GM19025 (cell line): ENCODE data around the gene ITPR2.
A peak's percentile ranks its signal among the peaks of the same experiment; 100 is the strongest.
"Not testable (repeated sequence)": the region's sequence is repeated elsewhere in the genome, so short reads cannot be mapped to it uniquely, and the experiment has no call there.

ENCODE experiments used
- ATAC-seq: cut with Tn5 transposase; IDR thresholded peaks from one replicate; pipeline ENCODE4 v1.9.1; 2021; ENCODE audit warnings: mild to moderate bottlenecking, low read depth, moderate library complexity; ENCODE audit not compliant: unreplicated experiment

ITPR2 gene

DNA sequence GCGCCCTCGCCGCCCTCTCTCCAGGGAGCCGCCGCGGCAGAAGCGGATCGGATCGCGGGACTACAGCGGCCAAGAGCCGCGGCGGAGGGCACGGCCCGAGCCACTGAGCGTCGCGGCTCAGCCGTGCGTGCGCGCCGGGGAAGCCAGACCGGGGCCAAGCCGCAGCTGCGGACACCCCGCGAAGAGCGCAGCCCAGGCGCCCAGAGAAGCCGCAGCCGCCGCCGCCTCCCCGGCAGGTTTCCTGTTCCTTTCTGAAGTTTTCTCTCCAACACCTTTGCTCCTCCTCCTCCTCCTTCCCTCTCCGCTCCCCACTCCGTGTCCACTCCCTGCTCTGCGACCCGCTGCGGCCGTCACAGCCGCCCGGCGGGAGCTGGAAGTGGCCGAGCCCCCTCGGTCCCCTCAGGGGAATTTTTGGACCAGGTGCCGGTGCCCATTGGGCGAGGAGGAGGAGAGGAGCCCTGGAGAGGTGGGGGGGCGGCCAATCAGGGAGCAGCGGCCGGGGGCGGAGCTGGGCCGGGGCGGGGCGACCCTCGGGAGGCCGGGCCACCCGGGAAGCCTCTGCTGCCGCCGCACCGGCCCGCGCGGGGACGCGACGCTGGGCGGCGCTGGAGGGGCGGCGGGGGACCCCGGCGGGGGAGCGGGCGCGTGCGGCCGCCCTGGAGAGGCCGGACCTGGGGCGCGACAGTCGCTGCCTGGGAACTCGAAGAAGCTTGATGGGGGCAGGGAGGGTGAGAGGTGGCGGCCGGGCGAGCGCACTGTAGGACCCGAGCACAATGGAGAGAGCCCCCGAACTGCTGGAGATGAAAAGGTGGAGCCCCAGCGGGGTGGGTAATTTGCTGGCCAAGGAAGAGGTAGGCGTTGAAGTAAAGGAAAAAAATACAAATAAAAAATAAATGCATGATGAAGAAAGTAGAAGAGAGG lies at the start of gene ITPR2:
ITPR2 (minus strand) TSS at position 373 of the 921 bp plus-strand sequence. CDS start 413 bp downstream, outside the sequence.
- ATAC-seq: peak; percentile 75

DNA sequence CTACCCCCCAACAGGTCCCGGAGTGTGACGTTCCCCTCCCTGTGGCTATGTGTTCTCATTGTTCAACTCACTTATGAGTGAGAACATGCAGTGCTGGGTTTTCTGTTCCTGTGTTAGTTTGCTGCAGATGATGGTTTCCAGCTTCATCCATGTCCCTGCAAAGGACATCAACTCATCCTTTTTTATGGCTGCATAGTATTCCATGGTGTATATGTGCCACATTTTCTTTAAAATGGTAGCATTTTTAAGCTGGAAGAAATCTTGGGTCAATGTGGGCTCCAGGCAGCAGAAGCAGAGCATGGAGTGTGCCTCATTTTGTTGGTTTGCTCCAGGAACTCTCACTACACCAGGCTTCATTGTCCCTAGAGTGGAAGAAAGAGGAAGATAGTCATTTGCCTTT lies 47.6 kb upstream of the ITPR2 start:
- ATAC-seq: no peak

DNA sequence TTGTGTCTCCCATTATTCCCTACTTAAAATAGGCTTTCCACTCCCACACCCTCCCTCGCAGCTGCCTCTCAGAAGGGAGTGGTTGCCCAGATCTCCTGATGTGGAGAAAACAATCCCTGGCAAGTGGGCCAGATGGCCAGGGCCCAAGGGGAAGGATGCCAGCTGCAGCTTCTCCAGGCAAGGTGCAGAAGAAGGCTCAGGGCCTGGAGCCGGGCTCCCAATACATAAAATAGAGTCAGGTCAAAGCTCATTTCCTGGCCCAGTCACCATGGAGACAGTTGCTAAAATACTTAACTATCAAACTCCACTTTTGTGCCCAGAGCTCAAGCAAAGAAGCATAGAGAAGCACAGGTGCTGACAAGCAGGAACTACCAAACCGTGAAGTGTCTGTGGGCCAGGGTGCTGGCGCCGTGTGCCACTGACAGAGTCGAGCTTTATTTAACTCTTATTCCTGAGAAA lies 45.7 kb upstream of the ITPR2 start:
- peak; percentile 56 for ATAC-seq

DNA sequence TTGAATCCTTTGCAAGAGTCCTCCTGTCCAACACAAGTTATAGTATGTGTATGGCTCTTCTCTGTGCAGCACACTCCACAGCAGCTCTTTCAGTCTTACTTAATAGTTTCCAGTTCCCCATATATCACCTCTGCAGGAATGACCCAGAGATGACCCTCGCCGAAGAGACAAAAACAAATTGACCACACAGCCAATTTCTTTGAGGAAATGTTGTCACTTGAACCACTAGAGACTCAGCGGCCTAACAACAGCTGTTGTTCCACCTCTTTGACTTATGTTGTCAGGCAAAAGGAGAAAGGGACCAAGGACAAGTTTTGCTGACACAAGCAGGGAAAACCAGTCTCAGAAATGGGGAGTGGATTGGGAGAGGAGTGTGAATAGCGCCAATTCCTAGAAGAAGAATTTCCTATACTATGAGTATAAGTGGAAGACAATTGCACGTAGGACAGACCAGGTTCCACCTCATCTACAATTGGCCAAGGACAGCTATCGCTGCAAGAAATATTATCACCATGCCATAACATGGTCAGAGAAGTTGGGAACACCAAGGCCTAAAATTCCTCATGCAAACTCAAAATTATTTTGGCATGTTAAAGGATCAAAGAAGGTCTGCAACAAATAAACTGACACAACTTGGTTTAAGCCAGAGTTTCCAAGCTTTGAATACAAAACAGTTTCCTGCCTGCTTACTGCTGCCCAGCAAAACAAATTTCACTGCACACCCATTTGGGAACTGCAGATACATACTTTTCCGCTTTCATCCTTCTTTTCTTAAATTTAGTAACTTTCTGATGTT lies 41.7 kb upstream of the ITPR2 start:
- ATAC-seq: peak; percentile 59

DNA sequence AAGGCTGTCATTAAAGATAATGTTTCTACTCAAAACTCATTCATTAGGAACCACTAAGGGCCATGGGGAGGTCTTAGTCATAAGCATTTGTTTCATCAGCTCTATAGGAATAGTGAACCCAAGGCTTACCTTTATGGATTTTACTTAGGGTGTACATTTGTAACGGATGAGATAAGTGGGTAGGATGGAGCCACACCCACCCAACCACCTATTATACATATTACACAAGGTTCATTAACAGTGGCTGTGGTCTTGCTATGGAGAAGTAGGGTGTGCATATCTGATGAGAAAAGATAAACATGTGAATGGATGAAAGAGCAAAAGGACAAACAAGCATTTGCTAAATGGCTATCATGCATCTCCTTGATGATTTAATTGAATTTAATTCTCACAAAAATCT lies 39.6 kb upstream of the ITPR2 start:
- no peak for ATAC-seq

DNA sequence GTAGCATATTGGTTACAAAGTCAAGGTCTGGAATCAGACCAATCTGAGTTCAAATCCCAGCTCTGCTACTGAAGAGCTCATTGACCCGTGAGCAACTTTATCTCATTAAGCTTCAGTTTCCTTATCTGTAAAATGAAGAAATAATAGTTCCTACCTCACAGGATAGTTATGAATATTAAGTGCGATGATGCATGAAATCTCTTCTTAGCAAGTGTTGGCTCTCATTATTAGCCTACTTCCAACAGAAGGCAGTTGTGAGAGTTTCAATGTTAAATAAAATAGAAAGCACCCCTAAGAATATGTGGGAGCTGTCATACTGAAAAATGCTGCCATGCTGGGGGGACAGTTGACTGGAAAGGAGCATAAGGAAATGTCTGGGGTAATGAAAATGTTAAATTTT lies 39.0 kb upstream of the ITPR2 start:
- ATAC-seq: no peak

DNA sequence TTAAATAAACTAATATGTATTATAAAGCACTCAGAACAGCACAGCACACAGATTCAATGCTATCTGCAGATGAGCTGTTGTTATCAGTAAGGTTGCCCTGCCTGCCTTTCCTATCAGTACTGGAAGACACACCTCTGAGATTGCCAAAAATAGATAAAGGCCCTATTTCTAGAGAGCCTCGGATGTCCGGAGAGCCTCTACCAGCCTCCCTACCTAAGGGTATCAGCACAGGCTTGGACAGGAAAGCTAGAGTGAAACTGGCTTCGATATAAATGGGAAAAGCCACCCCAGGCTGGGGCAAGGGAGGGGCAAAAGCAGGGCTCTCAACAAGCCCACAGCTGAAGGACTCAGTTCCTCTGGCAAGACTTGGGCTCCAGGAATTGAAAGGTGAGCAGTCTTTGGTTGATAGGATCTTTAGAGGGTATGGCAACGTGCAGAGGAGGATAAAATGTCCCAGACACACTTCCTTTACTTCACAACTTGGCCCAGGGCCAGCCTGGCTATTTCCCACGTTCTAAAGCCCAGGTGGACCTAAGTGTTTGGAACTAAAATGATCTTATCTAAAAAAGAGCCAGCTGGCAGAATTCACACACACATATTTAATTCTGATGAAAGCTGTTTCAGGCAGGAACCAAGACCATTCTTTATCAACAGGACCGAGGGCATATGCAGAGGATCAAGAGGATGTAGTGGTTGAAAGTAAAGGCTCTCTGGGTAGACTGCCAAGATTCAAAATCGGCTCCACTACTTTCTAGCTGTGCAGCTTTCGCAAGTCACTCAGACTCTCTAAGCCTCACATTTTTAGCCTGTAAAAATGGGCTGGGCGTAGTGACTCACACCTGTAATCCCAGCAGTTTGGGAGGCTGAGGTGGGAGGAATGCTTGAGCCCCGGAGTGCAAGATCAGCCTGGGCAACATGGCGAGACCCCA lies 37.8 kb upstream of the ITPR2 start:
- ATAC-seq: no peak

DNA sequence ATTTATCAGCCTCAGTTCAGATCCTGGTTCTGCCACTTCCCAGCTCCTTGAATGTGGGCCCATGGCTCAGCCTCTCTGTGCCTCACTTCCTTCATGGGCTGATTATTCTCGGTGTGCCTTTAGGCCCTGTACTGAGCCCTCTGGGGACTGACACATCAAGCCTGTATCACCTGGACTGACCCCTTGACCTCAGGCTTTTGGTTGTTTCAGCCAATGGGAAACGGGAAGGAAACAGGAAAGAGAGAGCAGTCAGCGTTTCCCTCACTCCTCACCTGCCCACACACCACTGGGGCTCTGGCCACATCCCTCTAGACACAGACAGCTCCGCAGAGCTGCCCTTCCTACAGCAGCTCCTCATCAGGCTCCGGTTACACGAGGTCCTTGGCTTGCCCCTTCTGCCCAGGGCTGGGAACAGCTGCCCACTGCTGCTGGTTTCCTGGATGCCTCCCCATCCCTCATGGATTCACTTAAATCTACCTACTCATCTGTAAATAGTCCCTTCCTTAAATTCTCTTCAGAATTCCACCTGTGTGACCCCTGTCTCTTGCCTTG lies 37.0 kb upstream of the ITPR2 start:
- ATAC-seq: no peak

DNA sequence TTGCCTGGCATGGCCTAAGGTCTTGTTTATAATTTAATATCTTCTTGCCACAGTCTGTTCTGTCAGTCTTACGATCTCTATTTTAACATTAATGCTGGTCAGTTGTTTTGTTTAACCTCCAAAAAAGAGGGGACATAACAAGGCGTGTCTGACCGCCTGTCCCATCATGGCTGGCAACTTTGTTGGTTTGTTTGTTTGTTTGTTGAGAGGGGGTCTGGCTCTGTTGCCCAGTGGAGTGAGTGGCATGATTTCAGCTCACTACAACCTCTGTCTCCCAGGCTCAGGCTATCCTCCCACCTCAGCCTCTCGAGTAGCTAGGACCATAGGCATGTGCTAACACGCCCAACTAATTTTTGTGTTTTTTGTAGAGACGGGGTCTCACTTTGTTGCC lies 36.1 kb upstream of the ITPR2 start:
- no peak for ATAC-seq

DNA sequence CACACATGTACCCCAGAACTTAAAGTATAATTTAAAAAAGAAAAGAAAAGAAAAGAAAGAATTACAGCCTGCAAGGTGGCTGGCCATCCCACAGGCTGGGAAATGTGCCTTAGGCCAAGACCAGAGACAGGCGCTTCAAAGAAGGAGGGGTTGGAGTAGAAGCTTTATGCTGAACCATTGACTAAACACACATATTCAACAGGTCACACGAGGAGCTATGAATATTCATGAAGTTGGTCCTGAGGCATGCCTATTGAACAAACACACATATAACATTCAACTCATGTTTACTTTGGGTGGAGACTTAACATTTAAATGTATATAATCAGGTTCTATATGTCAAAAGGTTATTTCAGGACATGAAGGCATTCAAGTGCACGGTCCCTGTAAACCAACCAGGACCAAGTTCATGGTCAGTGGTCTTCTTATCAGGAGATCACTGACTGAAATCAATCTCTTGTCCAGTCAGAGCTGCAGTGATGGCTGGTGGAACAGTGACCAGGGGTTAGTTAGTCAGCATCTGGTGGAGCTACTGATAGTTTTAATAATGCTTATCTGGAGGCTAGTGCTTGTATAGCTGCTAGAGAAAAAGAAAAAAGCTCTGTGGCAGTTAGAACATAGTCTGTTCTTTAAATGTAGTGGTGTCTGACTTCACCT lies 35.6 kb upstream of the ITPR2 start:
- ATAC-seq: no peak

DNA sequence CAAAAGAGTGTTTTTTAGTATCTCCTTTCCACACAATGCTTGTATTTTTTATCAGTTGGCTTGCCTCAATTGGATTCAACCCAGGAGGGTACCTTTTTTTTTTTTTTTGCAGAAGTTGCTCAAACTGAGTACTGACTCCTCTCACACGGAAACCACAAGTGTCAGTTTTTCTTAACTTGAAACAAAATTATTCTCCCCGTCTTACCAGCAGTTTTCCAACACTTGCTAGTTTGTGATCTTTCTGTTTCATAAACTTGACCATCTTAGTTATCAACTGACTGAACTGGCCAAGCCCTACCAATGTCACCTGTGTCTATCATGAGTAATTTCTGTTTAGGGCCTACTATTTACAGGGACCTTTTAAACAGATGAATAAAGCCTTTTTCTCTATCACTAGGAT lies 34.1 kb upstream of the ITPR2 start:
- ATAC-seq: peak; percentile 63

DNA sequence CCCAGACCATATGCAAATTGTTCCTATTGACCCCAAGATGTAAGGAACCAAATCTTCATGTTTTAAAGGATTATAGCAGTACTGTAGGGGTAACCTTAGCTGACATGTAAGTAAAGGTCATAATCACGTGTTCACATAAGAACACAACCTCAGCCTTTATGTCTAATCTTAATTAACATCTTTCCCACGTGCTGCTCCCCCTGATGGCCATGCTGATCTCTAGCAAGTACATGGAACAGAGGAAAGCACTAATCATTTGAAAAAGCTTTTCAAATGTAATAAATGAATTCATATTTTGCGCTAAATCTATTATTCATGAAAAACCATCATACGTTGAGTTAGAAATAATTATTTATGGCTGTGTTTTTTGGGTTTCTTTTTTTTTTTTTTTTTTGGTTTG lies 30.5 kb upstream of the ITPR2 start:
- ATAC-seq: no peak

DNA sequence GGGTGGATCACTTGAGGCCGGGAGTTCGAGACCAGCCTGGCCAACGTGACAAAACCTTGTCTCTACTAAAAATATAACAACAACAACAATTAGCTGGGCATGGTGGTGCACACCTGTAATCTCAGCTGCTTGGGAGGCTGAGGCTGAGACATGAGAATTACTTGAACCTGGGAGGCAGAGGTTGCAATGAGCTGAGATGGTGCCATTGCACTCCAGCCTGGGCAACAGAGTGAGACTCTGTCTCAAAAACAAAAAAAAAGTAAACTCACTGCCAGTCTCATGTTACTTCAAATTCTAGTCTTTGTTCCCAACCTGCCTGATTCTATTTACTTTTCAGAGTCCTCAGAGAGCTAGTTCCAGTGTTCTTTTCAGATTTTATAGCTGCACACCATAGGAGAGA lies 29.8 kb upstream of the ITPR2 start:
- not testable (repeated sequence) for ATAC-seq

DNA sequence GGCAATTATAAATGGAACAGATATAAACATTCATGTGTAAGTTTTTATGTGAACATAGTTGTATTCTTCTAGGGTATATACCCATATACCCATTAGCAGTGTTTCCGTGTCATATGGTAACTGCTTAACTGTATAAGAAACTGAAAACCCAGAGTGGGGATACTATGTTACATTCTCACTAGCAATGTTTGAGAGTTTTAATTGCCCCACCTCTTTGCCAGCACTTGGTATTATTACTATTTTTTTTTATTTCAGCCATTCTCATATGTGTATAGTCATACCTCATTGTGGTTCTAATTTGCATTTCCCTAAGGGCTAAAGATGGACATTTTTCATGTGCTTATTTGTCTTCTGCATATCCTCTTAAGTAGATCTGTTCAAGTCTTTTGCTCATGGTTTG lies 28.7 kb upstream of the ITPR2 start:
- ATAC-seq: no peak

DNA sequence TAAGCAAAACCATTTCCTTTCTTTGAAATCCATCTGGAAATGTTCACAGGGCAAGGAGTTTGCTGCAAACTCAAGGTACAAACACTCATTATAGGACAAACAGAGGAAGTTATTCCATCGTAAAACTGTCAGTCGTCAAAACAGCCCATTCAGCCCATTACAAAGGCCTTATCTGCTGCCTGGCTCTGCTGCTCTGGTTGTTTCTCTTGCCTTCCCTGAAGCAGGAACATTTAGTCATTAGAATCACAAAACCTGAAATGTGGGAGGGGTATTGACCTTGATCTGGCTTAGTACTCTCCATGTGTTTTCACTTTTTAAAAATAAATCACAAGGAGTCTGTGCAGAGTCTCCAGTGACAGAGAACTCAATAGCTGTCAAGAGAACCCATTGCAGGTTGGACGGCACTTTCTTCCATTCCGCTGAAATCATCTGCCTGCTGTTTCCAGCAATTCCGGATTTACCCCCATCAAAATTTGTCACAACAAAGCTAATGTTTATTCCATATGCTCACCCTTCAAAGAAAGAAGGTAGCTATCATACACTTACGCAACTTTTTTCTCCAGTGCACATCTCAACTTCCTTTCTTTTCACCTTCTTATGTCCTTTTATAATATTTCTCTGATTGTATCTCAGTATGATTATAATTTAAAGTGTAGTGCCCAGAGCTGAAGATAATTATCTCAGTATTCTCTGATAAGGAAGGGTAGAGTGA lies 24.6 kb upstream of the ITPR2 start:
- ATAC-seq: no peak

DNA sequence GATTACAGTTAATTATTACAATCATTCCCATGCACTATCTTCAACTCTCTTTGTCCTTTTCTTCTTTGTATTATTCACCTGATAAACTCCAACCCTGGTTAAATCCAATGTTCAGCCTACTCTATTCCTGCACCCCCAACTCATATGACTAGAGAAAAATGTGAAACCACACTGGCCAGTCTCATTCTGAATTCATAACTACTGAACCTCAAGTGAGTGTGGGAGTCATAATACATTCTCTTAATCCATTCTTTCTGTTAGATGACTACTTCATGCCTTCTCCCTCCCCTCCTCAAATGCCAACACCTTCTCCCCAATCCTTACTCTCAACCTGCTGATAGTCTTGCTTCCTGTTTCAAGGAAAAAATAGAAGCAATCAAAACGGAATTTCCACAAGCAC lies 22.3 kb upstream of the ITPR2 start:
- no peak for ATAC-seq

DNA sequence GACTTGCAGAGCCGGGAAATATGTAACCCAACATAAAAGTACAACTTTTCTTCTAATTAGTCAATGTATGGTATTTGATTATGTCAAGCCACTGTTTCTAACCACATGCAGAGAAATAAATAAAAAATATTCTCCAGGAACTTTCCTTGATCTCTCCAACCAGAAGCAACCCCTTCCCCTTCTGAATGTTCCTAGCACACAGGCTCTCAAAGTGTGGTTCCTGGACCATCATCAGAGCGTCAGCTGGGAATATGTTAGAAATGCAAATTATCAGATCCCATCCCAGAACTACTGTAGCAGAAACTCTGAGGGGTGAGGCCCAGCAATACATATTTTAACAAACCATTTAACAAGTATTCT lies 21.0 kb upstream of the ITPR2 start:
- no peak for ATAC-seq

DNA sequence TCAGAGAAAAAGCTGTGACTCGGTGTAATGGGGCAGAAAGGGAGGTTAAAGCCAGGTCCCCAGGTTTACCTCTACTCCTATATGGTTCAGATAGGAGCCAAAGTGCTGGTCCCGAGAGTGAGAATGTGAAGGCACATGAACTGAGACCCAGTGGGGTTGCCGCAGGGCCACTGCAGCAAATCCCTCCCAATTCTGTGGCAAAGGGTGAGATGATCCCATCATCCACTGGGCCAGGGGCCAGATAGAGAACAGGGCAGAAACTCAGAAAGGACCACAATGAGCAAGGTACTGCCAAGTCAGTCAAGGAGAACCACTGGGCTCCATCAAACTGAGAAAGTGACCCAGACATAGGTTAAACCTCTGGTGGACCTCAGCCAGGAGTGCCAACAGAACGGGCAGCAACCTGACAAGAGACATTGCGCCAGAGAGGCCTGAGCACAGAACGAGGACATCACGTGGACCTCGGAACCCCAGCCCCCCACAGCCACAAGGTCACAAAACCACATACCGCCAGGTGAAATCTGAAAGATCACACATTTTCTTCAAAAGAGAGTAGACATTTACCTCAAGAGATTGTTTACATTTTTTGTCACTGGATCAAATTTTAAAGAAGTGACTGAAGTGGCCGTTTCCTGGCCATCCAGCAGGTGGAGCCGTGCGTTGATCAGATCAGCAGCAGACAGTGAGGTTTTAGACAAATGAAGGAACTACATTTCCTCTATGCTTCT lies 20.5 kb upstream of the ITPR2 start:
- ATAC-seq: peak; percentile 49
